ENCODE data around the gene OR8D1.

DNA sequence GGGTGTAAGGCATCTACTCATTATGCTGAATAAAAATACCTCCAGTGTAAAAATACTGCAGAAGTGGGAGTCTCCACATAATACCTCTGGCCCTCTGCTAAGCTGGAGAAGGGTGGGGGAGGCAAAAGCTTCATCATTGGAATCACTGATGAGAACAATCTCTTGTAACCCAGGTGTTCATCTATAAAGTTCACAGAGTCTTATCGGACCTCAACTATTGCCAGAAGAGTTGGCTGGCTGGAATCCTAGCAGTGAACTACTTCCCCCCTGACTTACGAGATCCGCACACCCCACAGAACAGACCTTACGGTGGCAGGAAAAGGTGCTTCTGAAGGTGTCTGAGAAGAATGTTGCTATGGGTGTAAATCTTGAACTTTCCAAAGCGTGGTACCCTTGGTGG is 2.5 kb downstream of the OR8D1 start:
- TF ChIP-seq, protein P1, sequence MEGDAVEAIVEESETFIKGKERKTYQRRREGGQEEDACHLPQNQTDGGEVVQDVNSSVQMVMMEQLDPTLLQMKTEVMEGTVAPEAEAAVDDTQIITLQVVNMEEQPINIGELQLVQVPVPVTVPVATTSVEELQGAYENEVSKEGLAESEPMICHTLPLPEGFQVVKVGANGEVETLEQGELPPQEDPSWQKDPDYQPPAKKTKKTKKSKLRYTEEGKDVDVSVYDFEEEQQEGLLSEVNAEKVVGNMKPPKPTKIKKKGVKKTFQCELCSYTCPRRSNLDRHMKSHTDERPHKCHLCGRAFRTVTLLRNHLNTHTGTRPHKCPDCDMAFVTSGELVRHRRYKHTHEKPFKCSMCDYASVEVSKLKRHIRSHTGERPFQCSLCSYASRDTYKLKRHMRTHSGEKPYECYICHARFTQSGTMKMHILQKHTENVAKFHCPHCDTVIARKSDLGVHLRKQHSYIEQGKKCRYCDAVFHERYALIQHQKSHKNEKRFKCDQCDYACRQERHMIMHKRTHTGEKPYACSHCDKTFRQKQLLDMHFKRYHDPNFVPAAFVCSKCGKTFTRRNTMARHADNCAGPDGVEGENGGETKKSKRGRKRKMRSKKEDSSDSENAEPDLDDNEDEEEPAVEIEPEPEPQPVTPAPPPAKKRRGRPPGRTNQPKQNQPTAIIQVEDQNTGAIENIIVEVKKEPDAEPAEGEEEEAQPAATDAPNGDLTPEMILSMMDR (IDR thresholded peaks at IDR 0.05; ENCODE audit: poor library complexity, severe bottlenecking): no peak
- no peak for TF ChIP-seq TAF1 (IDR thresholded peaks at IDR 0.05; ENCODE audit: low read depth)
- TF ChIP-seq EZH2 (IDR thresholded peaks at IDR 0.05; ENCODE audit: borderline replicate concordance, insufficient read depth, low read length, poor library complexity, severe bottlenecking): no peak
- no peak for TF ChIP-seq RAD21 (conservative IDR thresholded peaks at IDR 0.05)
- TF ChIP-seq POLR2AphosphoS5 (IDR thresholded peaks at IDR 0.05): no peak
- no peak for TF ChIP-seq SMC3 (conservative IDR thresholded peaks at IDR 0.05; ENCODE audit: poor library complexity)
- TF ChIP-seq, protein P2, sequence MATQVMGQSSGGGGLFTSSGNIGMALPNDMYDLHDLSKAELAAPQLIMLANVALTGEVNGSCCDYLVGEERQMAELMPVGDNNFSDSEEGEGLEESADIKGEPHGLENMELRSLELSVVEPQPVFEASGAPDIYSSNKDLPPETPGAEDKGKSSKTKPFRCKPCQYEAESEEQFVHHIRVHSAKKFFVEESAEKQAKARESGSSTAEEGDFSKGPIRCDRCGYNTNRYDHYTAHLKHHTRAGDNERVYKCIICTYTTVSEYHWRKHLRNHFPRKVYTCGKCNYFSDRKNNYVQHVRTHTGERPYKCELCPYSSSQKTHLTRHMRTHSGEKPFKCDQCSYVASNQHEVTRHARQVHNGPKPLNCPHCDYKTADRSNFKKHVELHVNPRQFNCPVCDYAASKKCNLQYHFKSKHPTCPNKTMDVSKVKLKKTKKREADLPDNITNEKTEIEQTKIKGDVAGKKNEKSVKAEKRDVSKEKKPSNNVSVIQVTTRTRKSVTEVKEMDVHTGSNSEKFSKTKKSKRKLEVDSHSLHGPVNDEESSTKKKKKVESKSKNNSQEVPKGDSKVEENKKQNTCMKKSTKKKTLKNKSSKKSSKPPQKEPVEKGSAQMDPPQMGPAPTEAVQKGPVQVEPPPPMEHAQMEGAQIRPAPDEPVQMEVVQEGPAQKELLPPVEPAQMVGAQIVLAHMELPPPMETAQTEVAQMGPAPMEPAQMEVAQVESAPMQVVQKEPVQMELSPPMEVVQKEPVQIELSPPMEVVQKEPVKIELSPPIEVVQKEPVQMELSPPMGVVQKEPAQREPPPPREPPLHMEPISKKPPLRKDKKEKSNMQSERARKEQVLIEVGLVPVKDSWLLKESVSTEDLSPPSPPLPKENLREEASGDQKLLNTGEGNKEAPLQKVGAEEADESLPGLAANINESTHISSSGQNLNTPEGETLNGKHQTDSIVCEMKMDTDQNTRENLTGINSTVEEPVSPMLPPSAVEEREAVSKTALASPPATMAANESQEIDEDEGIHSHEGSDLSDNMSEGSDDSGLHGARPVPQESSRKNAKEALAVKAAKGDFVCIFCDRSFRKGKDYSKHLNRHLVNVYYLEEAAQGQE (IDR thresholded peaks at IDR 0.05; ENCODE audit: borderline replicate concordance): no peak
